Esophagus muscularis mucosa (tissue), 3 donors: ENCODE results near the gene AK3.

Experiments used
- POLR2AphosphoS5 ChIP-seq, 2 donors: sonication (generic); formaldehyde crosslinking; IDR thresholded peaks; one replicate each; pipeline ENCODE4 v1.6.1; 2017; ENCODE audit warnings: antibody characterized with exemption in 2 of 2
- TF ChIP-seq, protein P1 (sequence below), 3 experiments: fragments of 200-600 bp in 2 of 3; fragments of 450-650 bp in 1 of 3; sonication (generic) in 2 of 3; IDR thresholded peaks; one replicate each; pipeline ENCODE4 v1.5.1; 2017 to 2019; ENCODE audit warnings: antibody characterized with exemption in 3 of 3, mild to moderate bottlenecking in 2 of 3, moderate library complexity in 1 of 3

GRCh38 chr9:4771788-4772187 lies 30.8 kb upstream of the AK3 start:
- TF ChIP-seq, protein P1, sequence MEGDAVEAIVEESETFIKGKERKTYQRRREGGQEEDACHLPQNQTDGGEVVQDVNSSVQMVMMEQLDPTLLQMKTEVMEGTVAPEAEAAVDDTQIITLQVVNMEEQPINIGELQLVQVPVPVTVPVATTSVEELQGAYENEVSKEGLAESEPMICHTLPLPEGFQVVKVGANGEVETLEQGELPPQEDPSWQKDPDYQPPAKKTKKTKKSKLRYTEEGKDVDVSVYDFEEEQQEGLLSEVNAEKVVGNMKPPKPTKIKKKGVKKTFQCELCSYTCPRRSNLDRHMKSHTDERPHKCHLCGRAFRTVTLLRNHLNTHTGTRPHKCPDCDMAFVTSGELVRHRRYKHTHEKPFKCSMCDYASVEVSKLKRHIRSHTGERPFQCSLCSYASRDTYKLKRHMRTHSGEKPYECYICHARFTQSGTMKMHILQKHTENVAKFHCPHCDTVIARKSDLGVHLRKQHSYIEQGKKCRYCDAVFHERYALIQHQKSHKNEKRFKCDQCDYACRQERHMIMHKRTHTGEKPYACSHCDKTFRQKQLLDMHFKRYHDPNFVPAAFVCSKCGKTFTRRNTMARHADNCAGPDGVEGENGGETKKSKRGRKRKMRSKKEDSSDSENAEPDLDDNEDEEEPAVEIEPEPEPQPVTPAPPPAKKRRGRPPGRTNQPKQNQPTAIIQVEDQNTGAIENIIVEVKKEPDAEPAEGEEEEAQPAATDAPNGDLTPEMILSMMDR (IDR thresholded peaks at IDR 0.05) = no peak
- no peak for TF ChIP-seq POLR2AphosphoS5 (IDR thresholded peaks at IDR 0.05)
